ENCODE results near the gene EID2. TPM values are rescaled to one million over a fixed set of nuclear protein-coding genes. Genes with fewer than 3 reads are reported as not detected.
A peak's percentile ranks its signal among the peaks of the same experiment; 100 is the strongest.

EID2 gene
- total RNA-seq, 1 experiment from 2014 or later = 25.2 TPM

DNA sequence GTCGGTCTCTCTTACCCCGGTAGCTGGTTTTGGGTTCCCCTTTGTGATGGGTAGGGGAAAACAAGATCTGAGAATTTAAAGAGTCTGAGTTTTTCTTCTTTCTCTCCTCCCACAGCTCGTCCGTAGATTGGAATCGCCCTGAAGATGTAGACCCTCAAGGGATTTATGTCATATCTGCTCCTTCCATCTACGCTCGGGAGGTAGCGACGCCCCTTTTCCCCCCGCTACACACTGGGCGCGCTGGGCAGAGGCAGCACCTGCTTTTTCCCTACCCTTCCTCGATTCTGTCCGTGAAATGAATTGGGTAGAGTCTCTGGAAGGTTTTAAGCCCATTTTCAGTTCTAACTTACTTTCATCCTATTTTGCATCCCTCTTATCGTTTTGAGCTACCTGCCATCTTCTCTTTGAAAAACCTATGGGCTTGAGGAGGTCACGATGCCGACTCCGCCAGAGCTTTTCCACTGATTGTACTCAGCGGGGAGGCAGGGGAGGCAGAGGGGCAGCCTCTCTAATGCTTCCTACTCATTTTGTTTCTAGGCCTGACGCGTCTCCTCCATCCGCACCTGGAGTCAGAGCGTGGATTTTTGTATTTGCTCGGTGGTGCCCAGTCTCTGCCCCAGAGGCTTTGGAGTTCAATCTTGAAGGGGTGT lies 32.1 kb downstream of the EID2 start:
- no peaks in the 10 kb centered on the region for H3K9me3 ChIP-seq (ENCODE audit: low read depth, low read length, poor library complexity, severe bottlenecking)
- H3K36me3 ChIP-seq (ENCODE audit: insufficient read depth, low read length, poor library complexity, severe bottlenecking) = no peaks in the 10 kb centered on the region
- peaks cover 5% of the 10 kb centered on the region for H3K4me1 ChIP-seq (ENCODE audit: insufficient read depth, low read length, poor library complexity, severe bottlenecking)
- H3K4me3 ChIP-seq (ENCODE audit: low read depth, low read length, poor library complexity, severe bottlenecking) = peak overlapping the region; percentile 45
- ChIA-PET POLR2A (ENCODE audit: low non-redundant PET) (interaction anchor here (0.7 kb wide), 1 partner anchor 80 kb away, joined by 3 read pairs; no protein-coding TSS in a partner anchor), CTCF (no interaction called here)
- peaks cover 21% of the 10 kb centered on the region for H3K27me3 ChIP-seq (replicated peaks; ENCODE audit: insufficient read depth, low read depth, low read length, poor library complexity)
- BruUV-seq (replicated peaks) = no TSS peak
- H3K27ac ChIP-seq (ENCODE audit: low read depth, low read length, poor library complexity, severe bottlenecking) = no peak overlapping the region
- TF ChIP-seq EZH2 (IDR thresholded peaks at IDR 0.05; ENCODE audit: borderline replicate concordance, low read depth, low read length, poor library complexity, severe bottlenecking) = no peak
- TF ChIP-seq, protein P1, sequence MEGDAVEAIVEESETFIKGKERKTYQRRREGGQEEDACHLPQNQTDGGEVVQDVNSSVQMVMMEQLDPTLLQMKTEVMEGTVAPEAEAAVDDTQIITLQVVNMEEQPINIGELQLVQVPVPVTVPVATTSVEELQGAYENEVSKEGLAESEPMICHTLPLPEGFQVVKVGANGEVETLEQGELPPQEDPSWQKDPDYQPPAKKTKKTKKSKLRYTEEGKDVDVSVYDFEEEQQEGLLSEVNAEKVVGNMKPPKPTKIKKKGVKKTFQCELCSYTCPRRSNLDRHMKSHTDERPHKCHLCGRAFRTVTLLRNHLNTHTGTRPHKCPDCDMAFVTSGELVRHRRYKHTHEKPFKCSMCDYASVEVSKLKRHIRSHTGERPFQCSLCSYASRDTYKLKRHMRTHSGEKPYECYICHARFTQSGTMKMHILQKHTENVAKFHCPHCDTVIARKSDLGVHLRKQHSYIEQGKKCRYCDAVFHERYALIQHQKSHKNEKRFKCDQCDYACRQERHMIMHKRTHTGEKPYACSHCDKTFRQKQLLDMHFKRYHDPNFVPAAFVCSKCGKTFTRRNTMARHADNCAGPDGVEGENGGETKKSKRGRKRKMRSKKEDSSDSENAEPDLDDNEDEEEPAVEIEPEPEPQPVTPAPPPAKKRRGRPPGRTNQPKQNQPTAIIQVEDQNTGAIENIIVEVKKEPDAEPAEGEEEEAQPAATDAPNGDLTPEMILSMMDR (conservative IDR thresholded peaks at IDR 0.05; ENCODE audit: low read depth, low read length) = no peak
- DNase-seq (ENCODE audit: low spot score) = no peak
- intact Hi-C loops (cut with micrococcal nuclease; ENCODE audit: unreplicated experiment) = no loop called here

DNA sequence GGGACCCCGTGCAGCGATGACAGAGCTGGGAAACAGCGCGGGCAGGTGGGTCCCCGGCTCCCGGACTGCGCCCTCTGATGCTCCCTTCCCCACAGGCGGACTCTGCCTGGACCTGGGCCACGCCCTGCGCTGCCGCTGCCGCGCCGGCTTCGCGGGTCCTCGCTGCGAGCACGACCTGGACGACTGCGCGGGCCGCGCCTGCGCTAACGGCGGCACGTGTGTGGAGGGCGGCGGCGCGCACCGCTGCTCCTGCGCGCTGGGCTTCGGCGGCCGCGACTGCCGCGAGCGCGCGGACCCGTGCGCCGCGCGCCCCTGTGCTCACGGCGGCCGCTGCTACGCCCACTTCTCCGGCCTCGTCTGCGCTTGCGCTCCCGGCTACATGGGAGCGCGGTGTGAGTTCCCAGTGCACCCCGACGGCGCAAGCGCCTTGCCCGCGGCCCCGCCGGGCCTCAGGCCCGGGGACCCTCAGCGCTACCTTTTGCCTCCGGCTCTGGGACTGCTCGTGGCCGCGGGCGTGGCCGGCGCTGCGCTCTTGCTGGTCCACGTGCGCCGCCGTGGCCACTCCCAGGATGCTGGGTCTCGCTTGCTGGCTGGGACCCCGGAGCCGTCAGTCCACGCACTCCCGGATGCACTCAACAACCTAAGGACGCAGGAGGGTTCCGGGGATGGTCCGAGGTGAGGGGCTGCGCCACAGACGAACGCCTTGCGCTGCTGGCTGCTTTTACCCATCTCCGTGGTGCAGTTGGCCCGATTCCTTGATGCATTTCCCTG lies 32.8 kb downstream of the EID2 start:
- Histone ChIP-seq H3K9me3 (ENCODE audit: low read depth, low read length, poor library complexity, severe bottlenecking) (no peaks in the 10 kb centered on the region), H3K4me3 (ENCODE audit: low read depth, low read length, poor library complexity, severe bottlenecking) (peak overlapping the region; percentile 45), H3K27ac (ENCODE audit: low read depth, low read length, poor library complexity, severe bottlenecking) (no peak overlapping the region), H3K4me1 (ENCODE audit: insufficient read depth, low read length, poor library complexity, severe bottlenecking) (peaks cover 5% of the 10 kb centered on the region), H3K36me3 (ENCODE audit: insufficient read depth, low read length, poor library complexity, severe bottlenecking) (no peaks in the 10 kb centered on the region), H3K27me3 (replicated peaks; ENCODE audit: insufficient read depth, low read depth, low read length, poor library complexity) (peaks cover 21% of the 10 kb centered on the region)
- ChIA-PET POLR2A (ENCODE audit: low non-redundant PET) (no interaction called here), CTCF (no interaction called here)
- BruUV-seq (replicated peaks) = no TSS peak
- TF ChIP-seq, protein P1 (conservative IDR thresholded peaks at IDR 0.05; ENCODE audit: low read depth, low read length) = no peak
- no peak for TF ChIP-seq EZH2 (IDR thresholded peaks at IDR 0.05; ENCODE audit: borderline replicate concordance, low read depth, low read length, poor library complexity, severe bottlenecking)
- intact Hi-C loops (cut with micrococcal nuclease; ENCODE audit: unreplicated experiment) = no loop called here
- peak; percentile 85 for DNase-seq (ENCODE audit: low spot score)

DNA sequence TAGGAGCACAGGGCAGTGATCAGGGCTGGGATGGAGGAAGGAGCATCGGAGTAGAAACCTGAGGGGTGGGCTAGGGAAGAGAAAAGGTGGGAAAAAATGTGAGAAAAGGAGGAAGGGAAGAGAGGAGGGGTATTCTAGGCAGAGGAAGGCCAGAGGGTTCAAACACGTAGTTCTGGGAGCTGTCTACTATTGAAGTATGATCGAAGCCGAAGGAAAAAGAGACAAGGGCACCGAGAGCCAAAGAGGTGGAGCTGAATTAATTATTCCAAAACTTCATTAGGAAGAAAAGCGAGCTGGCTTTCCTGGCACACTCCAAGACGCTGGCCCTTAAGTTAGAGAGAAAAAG lies 33.4 kb downstream of the EID2 start:
- no peak for TF ChIP-seq EZH2 (IDR thresholded peaks at IDR 0.05; ENCODE audit: borderline replicate concordance, low read depth, low read length, poor library complexity, severe bottlenecking)
- TF ChIP-seq, protein P1 (conservative IDR thresholded peaks at IDR 0.05; ENCODE audit: low read depth, low read length) = no peak
- Histone ChIP-seq H3K4me1 (ENCODE audit: insufficient read depth, low read length, poor library complexity, severe bottlenecking) (peaks cover 5% of the 10 kb centered on the region), H3K36me3 (ENCODE audit: insufficient read depth, low read length, poor library complexity, severe bottlenecking) (no peaks in the 10 kb centered on the region), H3K27me3 (replicated peaks; ENCODE audit: insufficient read depth, low read depth, low read length, poor library complexity) (peaks cover 21% of the 10 kb centered on the region), H3K27ac (ENCODE audit: low read depth, low read length, poor library complexity, severe bottlenecking) (no peak overlapping the region), H3K4me3 (ENCODE audit: low read depth, low read length, poor library complexity, severe bottlenecking) (no peak overlapping the region), H3K9me3 (ENCODE audit: low read depth, low read length, poor library complexity, severe bottlenecking) (no peaks in the 10 kb centered on the region)
- DNase-seq (ENCODE audit: low spot score) = no peak
- ChIA-PET POLR2A (ENCODE audit: low non-redundant PET) (no interaction called here), CTCF (no interaction called here)
- no TSS peak for BruUV-seq (replicated peaks)
- intact Hi-C loops (cut with micrococcal nuclease; ENCODE audit: unreplicated experiment) = no loop called here

Measured in A673 (cell line).